Neural cell (in vitro differentiated cells): ENCODE results near the gene CAMK2G. TPM values are rescaled to one million over a fixed set of nuclear protein-coding genes. Genes with fewer than 3 reads are reported as not detected.
"Not testable (repeated sequence)": the region's sequence is repeated elsewhere in the genome, so short reads cannot be mapped to it uniquely, and the experiment has no call there.

Experiments used
- H2AFZ ChIP-seq: fragments of 200-600, 300-800 bp; sonication (generic), shearing (Covaris generic); 2 replicates; pipeline ENCODE4 v1.6.0; 2014; ENCODE audit warnings: low read depth, mild to moderate bottlenecking, antibody characterized with exemption, low read length, moderate library complexity
- H3F3A ChIP-seq: fragments of 200-600 bp; shearing (Covaris generic); 2 replicates; pipeline ENCODE4 v1.6.1; 2016; ENCODE audit warnings: mild to moderate bottlenecking, moderate library complexity, mixed read lengths, antibody characterized with exemption, low read length; ENCODE audit not compliant: insufficient read depth, poor library complexity, severe bottlenecking
- H3K27ac ChIP-seq: fragments of 200-600, 300-800 bp; sonication (generic), shearing (Covaris generic); 2 replicates; pipeline ENCODE4 v1.5.1; 2014; ENCODE audit warnings: mild to moderate bottlenecking, low read length, moderate library complexity
- H3K27me3 ChIP-seq: fragments of 300-800, 200-600 bp; sonication (generic), shearing (Covaris generic); 2 replicates; pipeline ENCODE4 v1.6.0; 2014; ENCODE audit warnings: mild to moderate bottlenecking, low read depth, low read length, moderate library complexity; ENCODE audit not compliant: insufficient read depth
- H3K36me3 ChIP-seq: fragments of 300-800, 200-600 bp; sonication (generic), shearing (Covaris generic); 2 replicates; pipeline ENCODE4 v1.5.1; 2014; ENCODE audit warnings: mild to moderate bottlenecking, antibody characterized with exemption, low read length, moderate library complexity; ENCODE audit not compliant: insufficient read depth
- H3K4me2 ChIP-seq: fragments of 300-800, 200-600 bp; sonication (generic), shearing (Covaris generic); 2 replicates; pipeline ENCODE4 v1.6.0; 2014; ENCODE audit warnings: mild to moderate bottlenecking, low read length
- H3K4me3 ChIP-seq: fragments of 300-800, 200-600 bp; sonication (generic), shearing (Covaris generic); 2 replicates; pipeline ENCODE4 v1.5.1; 2014; ENCODE audit warnings: mild to moderate bottlenecking, low read length, moderate library complexity
- H3K79me2 ChIP-seq: fragments of 200-600 bp; shearing (Covaris generic); replicated peaks from 2 replicates; pipeline ENCODE4 v1.6.0; 2014; ENCODE audit warnings: mild to moderate bottlenecking, low read length, moderate library complexity; ENCODE audit not compliant: insufficient read depth
- H3K9ac ChIP-seq: fragments of 300-800, 200-600 bp; sonication (generic), shearing (Covaris generic); 2 replicates; pipeline ENCODE4 v1.6.1; 2016; ENCODE audit warnings: mild to moderate bottlenecking, low read length, mixed read lengths
- H3K9me2 ChIP-seq: fragments of 200-600 bp; shearing (Covaris generic); 2 replicates; pipeline ENCODE4 v1.6.1; 2016; ENCODE audit warnings: mild to moderate bottlenecking, low read length, mixed read lengths; ENCODE audit not compliant: insufficient read depth
- H3K9me3 ChIP-seq: fragments of 200-600, 300-800 bp; sonication (generic), shearing (Covaris generic); 2 replicates; pipeline ENCODE4 v1.6.1; 2016; ENCODE audit warnings: mild to moderate bottlenecking, mixed run types, low read length, moderate library complexity, mixed read lengths
- H4K20me1 ChIP-seq: fragments of 200-600 bp; shearing (Covaris generic); 2 replicates; pipeline ENCODE4 v1.6.1; 2016; ENCODE audit warnings: mild to moderate bottlenecking, mixed run types; ENCODE audit not compliant: insufficient read depth
- CTCF ChIP-seq: fragments of 450-650 bp; IDR thresholded peaks from 2 replicates; pipeline ENCODE4 v1.5.1; 2014; ENCODE audit warnings: antibody characterized with exemption, mild to moderate bottlenecking, moderate library complexity; ENCODE audit not compliant: poor library complexity, severe bottlenecking
- EP300 ChIP-seq: fragments of 450-650 bp; conservative IDR thresholded peaks from 2 replicates; pipeline ENCODE4 v1.6.1; 2014; ENCODE audit warnings: antibody characterized with exemption, mild to moderate bottlenecking, moderate library complexity; ENCODE audit not compliant: poor library complexity, severe bottlenecking
- EZH2 ChIP-seq: fragments of 200-600, 300-800 bp; shearing (Covaris generic), sonication (generic); IDR thresholded peaks from 2 replicates; pipeline ENCODE4 v1.6.1; 2014; ENCODE audit warnings: antibody characterized with exemption, low read length, borderline replicate concordance, mild to moderate bottlenecking; ENCODE audit not compliant: insufficient read depth, poor library complexity, severe bottlenecking
- MXI1 ChIP-seq: fragments of 450-650 bp; conservative IDR thresholded peaks from 2 replicates; pipeline ENCODE4 v1.6.1; 2014; ENCODE audit warnings: antibody characterized with exemption, mild to moderate bottlenecking; ENCODE audit not compliant: poor library complexity, severe bottlenecking
- POLR2AphosphoS5 ChIP-seq: IDR thresholded peaks from 2 replicates; pipeline ENCODE4 v1.6.1; 2012
- RAD21 ChIP-seq: fragments of 450-650 bp; conservative IDR thresholded peaks from 2 replicates; pipeline ENCODE4 v1.6.1; 2014; ENCODE audit warnings: antibody characterized with exemption, mild to moderate bottlenecking, moderate library complexity
- REST ChIP-seq: IDR thresholded peaks from 2 replicates; pipeline ENCODE4 v1.6.1; 2012; ENCODE audit warnings: borderline replicate concordance
- SMC3 ChIP-seq: fragments of 450-650 bp; conservative IDR thresholded peaks from 2 replicates; pipeline ENCODE4 v1.6.1; 2014; ENCODE audit warnings: antibody characterized with exemption, mild to moderate bottlenecking, moderate library complexity; ENCODE audit not compliant: poor library complexity
- TAF1 ChIP-seq: IDR thresholded peaks from 2 replicates; pipeline ENCODE4 v1.6.1; 2012; ENCODE audit warnings: low read depth
- polyA plus RNA-seq: library from polyadenylated mRNA; depleted of rRNA; stranded (reverse); fragments of >200 nt; gene quantifications from 2 replicates; pipeline ENCODE4 v1.2.3, GENCODE V29; 2014

Gene CAMK2G
- polyA plus RNA-seq, 1 donor from 2014 or later = 55.4 TPM

- no peak overlapping the region for H3K27ac ChIP-seq
Observed at GRCh38 chr10:73837072-73837471, 37.3 kb downstream of the CAMK2G start.

GRCh38 chr10:73836427-73836980 is 37.9 kb downstream of the CAMK2G start:
- no peak for TF ChIP-seq RAD21
- TF ChIP-seq POLR2AphosphoS5 = no peak
- no peaks in the 10 kb centered on the region for H3K9me2 ChIP-seq
- H3K9ac ChIP-seq = no peak overlapping the region
- H4K20me1 ChIP-seq = no peaks in the 10 kb centered on the region
- H3K27ac ChIP-seq = no peak overlapping the region
- H3K4me2 ChIP-seq = no peak overlapping the region
- H3K79me2 ChIP-seq = no peaks in the 10 kb centered on the region
- H3F3A ChIP-seq = no peaks in the 10 kb centered on the region
- H3K36me3 ChIP-seq = no peaks in the 10 kb centered on the region
- H3K9me3 ChIP-seq = no peaks in the 10 kb centered on the region
- no peak overlapping the region for H2AFZ ChIP-seq
- H3K27me3 ChIP-seq = no peaks in the 10 kb centered on the region
- no peak overlapping the region for H3K4me3 ChIP-seq

More at GRCh38 chr10:73837072-73837471, 37.3 kb downstream of the CAMK2G start:
- no peak overlapping the region for H3K4me3 ChIP-seq
- no peak overlapping the region for H3K4me2 ChIP-seq
- H3K9me2 ChIP-seq = no peaks in the 10 kb centered on the region
- H3K9ac ChIP-seq = no peak overlapping the region
- TF ChIP-seq MXI1 (no peak), TAF1 (no peak), POLR2AphosphoS5 (no peak), EZH2 (no peak), SMC3 (no peak), EP300 (no peak), RAD21 (no peak), CTCF (no peak), REST (no peak)
- H3K36me3 ChIP-seq = no peaks in the 10 kb centered on the region
- no peaks in the 10 kb centered on the region for H3F3A ChIP-seq
- H4K20me1 ChIP-seq = no peaks in the 10 kb centered on the region
- no peaks in the 10 kb centered on the region for H3K9me3 ChIP-seq
- no peaks in the 10 kb centered on the region for H3K27me3 ChIP-seq
- no peak overlapping the region for H2AFZ ChIP-seq
- no peaks in the 10 kb centered on the region for H3K79me2 ChIP-seq

- H3K36me3 ChIP-seq, H3K4me2 ChIP-seq, H3F3A ChIP-seq, H3K9me2 ChIP-seq, H4K20me1 ChIP-seq, H3K4me3 ChIP-seq, H3K27me3 ChIP-seq, H3K9ac ChIP-seq, H3K9me3 ChIP-seq, H3K79me2 ChIP-seq, H2AFZ ChIP-seq, H3K27ac ChIP-seq: not testable (repeated sequence)
Observed at GRCh38 chr10:73829090-73829489, 45.3 kb downstream of the CAMK2G start.
